HepG2 (cell line): ENCODE measurements around the gene ATAD2B. TPM values are rescaled to one million over a fixed set of nuclear protein-coding genes. Genes with fewer than 3 reads are reported as not detected.

Experiments
- ATAC-seq: fragments of 200-7000 bp; cut with Tn5 transposase; 3 replicates; pipeline ENCODE4 v1.9.1; 2020; ENCODE audit warnings: mild to moderate bottlenecking, moderate library complexity
- BruUV-seq: library from RNA; stranded (reverse); fragments of 400-500 nt; replicated peaks from 2 replicates; lab custom pipeline; 2021; lab: Mats Ljungman, UMichigan
- CTCF ChIA-PET: fragments of 300-600 bp; formaldehyde crosslinking; extraction: SDS; loops from one replicate; lab custom pipeline; 2021; ENCODE audit warnings: low total read pairs, inconsistent platforms, low intra/inter-chr PET ratio; lab: Yijun Ruan, JAX
- POLR2A ChIA-PET: fragments of 350-600 bp; sonication (Branson Sonifier 250); formaldehyde crosslinking; loops from one replicate; lab custom pipeline; 2020; ENCODE audit warnings: antibody characterized with exemption, inconsistent platforms; lab: Yijun Ruan, JAX
- DNase-seq: peaks from one replicate; pipeline ENCODE4 v3.0.0-alpha.2; 2015; ENCODE audit warnings: low spot score
- FAIRE-seq: peaks from 3 replicates; lab custom pipeline; 2011; peaks lifted over from hg19 to GRCh38; lab: Jason Lieb, UNC
- H2AFZ ChIP-seq: one replicate; pipeline ENCODE4 v1.6.1; 2011; ENCODE audit warnings: low read length, inconsistent platforms
- H3K27ac ChIP-seq: fragments of 300-600 bp; 3 replicates; pipeline ENCODE4 v1.8.0; 2011; ENCODE audit warnings: mixed run types, mild to moderate bottlenecking, mixed read lengths, low read length, inconsistent platforms; ENCODE audit not compliant: insufficient read depth; ENCODE audit errors: extremely low read length
- H3K27me3 ChIP-seq, 2 experiments: fragments of 200-600 bp in 1 of 2; 2 replicates in 1 of 2; 3 replicates in 1 of 2; pipeline versions ENCODE4 v1.6.0 to v1.8.0; 2011; ENCODE audit warnings: low read length in 2 of 2, mild to moderate bottlenecking in 2 of 2, moderate library complexity in 2 of 2, inconsistent platforms in 1 of 2; ENCODE audit not compliant: insufficient read depth in 2 of 2, control insufficient read depth in 1 of 2
- H3K36me3 ChIP-seq, 2 experiments: fragments of 200-600 bp in 1 of 2; replicated peaks in 1 of 2; 2 replicates in 1 of 2; 3 replicates in 1 of 2; pipeline versions ENCODE4 v1.5.1 to v1.8.0; 2011; ENCODE audit warnings: low read length in 2 of 2, inconsistent platforms in 1 of 2; ENCODE audit not compliant: insufficient read depth in 2 of 2, control insufficient read depth in 1 of 2
- H3K4me1 ChIP-seq: 2 replicates; pipeline ENCODE4 v1.5.1; 2012; ENCODE audit warnings: low read length, inconsistent platforms; ENCODE audit not compliant: insufficient read depth
- H3K4me2 ChIP-seq: 2 replicates; pipeline ENCODE4 v1.6.0; 2011; ENCODE audit warnings: low read depth, low read length, inconsistent platforms
- H3K4me3 ChIP-seq, 3 experiments: fragments of 200-600 bp in 1 of 3; sonication (generic), shearing (Covaris generic) in 1 of 3; replicated peaks in 1 of 3; 2 replicates each; pipeline ENCODE4 v1.5.1; 2011 to 2016; ENCODE audit warnings: low read length in 3 of 3, inconsistent platforms in 2 of 3, low read depth in 2 of 3, mild to moderate bottlenecking in 2 of 3, control low read depth in 1 of 3, mixed read lengths in 1 of 3; ENCODE audit not compliant: insufficient read depth in 1 of 3
- H3K79me2 ChIP-seq: one replicate; pipeline ENCODE4 v1.6.1; 2011; ENCODE audit warnings: low read length, inconsistent platforms; ENCODE audit not compliant: insufficient read depth
- H3K9ac ChIP-seq: 2 replicates; pipeline ENCODE4 v1.6.0; 2011; ENCODE audit warnings: mild to moderate bottlenecking, low read depth, low read length, inconsistent platforms; ENCODE audit not compliant: insufficient read depth
- H3K9me3 ChIP-seq: 2 replicates; pipeline ENCODE4 v1.5.1; 2012; ENCODE audit warnings: mild to moderate bottlenecking, low read length
- H4K20me1 ChIP-seq: 2 replicates; pipeline ENCODE4 v1.6.0; 2011; ENCODE audit warnings: inconsistent platforms, mild to moderate bottlenecking, low read length, moderate library complexity; ENCODE audit not compliant: insufficient read depth
- ATF7 ChIP-seq, 2 experiments: fragments of 450-650 bp in 1 of 2; sonication (generic) in 1 of 2; formaldehyde crosslinking in 1 of 2; IDR thresholded peaks; 2 replicates each; pipeline versions ENCODE4 v1.4.0 to v1.6.1; 2016 to 2020; ENCODE audit warnings: antibody characterized with exemption in 1 of 2, mild to moderate bottlenecking in 1 of 2, missing genetic modification reagents in 1 of 2
- CBX5 ChIP-seq: sonication (generic); formaldehyde crosslinking; IDR thresholded peaks from 2 replicates; pipeline ENCODE4 v1.4.0; 2020; ENCODE audit warnings: missing genetic modification reagents, borderline replicate concordance
- CEBPB ChIP-seq: IDR thresholded peaks from 2 replicates; pipeline ENCODE4 v1.6.1; 2011; ENCODE audit warnings: low read depth, low read length, improper control_type of control experiment, borderline replicate concordance
- CREM ChIP-seq, 2 experiments: sonication (generic) in 1 of 2; formaldehyde crosslinking in 1 of 2; IDR thresholded peaks; 2 replicates each; pipeline versions ENCODE4 v1.4.0 to v1.6.1; 2016 to 2020; ENCODE audit warnings: antibody characterized with exemption in 1 of 2, mild to moderate bottlenecking in 1 of 2, missing genetic modification reagents in 1 of 2
- ELF3 ChIP-seq: IDR thresholded peaks from 2 replicates; pipeline ENCODE4 v1.6.1; 2016; ENCODE audit warnings: missing genetic modification reagents, missing compliant biosample characterization
- ETV6 ChIP-seq: sonication (generic); formaldehyde crosslinking; conservative IDR thresholded peaks from 2 replicates; pipeline ENCODE4 v1.4.0; 2020; ENCODE audit warnings: missing genetic modification reagents
- HMGXB4 ChIP-seq, 2 experiments: sonication (generic) in 1 of 2; formaldehyde crosslinking in 1 of 2; IDR thresholded peaks; 2 replicates each; pipeline versions ENCODE4 v1.4.0 to v1.6.1; 2018 to 2020; ENCODE audit warnings: missing genetic modification reagents in 2 of 2, borderline replicate concordance in 1 of 2, low read depth in 1 of 2, mild to moderate bottlenecking in 1 of 2, missing biosample characterization in 1 of 2
- HNF4A ChIP-seq: sonication (generic); formaldehyde crosslinking; IDR thresholded peaks from 2 replicates; pipeline ENCODE4 v1.4.0; 2020; ENCODE audit warnings: missing genetic modification reagents
- MTA3 ChIP-seq: sonication (generic); formaldehyde crosslinking; IDR thresholded peaks from 2 replicates; pipeline ENCODE4 v1.4.0; 2020; ENCODE audit warnings: missing genetic modification reagents
- NR1H2 ChIP-seq: sonication (generic); formaldehyde crosslinking; IDR thresholded peaks from 2 replicates; pipeline ENCODE4 v1.8.1; 2022; ENCODE audit warnings: low read depth, missing genetic modification reagents, borderline replicate concordance
- RFX5 ChIP-seq: IDR thresholded peaks from 2 replicates; pipeline ENCODE4 v1.6.1; 2011; ENCODE audit warnings: low read depth, low read length, improper control_type of control experiment
- RFXANK ChIP-seq: IDR thresholded peaks from 2 replicates; pipeline ENCODE4 v1.6.1; 2016
- RFXAP ChIP-seq: sonication (generic); formaldehyde crosslinking; IDR thresholded peaks from 2 replicates; pipeline ENCODE4 v1.4.0; 2020; ENCODE audit warnings: missing genetic modification reagents, borderline replicate concordance
- SIX1 ChIP-seq: sonication (generic); formaldehyde crosslinking; IDR thresholded peaks from 2 replicates; pipeline ENCODE4 v1.4.0; 2020; ENCODE audit warnings: missing genetic modification reagents, borderline replicate concordance
- SNAPC2 ChIP-seq: sonication (generic); formaldehyde crosslinking; IDR thresholded peaks from 2 replicates; pipeline ENCODE4 v1.8.1; 2022; ENCODE audit warnings: mild to moderate bottlenecking, missing genetic modification reagents
- SOX5 ChIP-seq: IDR thresholded peaks from 2 replicates; pipeline ENCODE4 v1.6.1; 2016; ENCODE audit warnings: borderline replicate concordance
- SRY ChIP-seq: sonication (generic); formaldehyde crosslinking; IDR thresholded peaks from 2 replicates; pipeline ENCODE4 v1.8.0; 2022; ENCODE audit warnings: mild to moderate bottlenecking, missing genetic modification reagents
- TBX3 ChIP-seq: fragments of 450-650 bp; IDR thresholded peaks from 2 replicates; pipeline ENCODE4 v1.6.1; 2017; ENCODE audit warnings: antibody characterized with exemption, mild to moderate bottlenecking, inconsistent platforms, borderline replicate concordance
- ZBTB38 ChIP-seq: sonication (generic); formaldehyde crosslinking; IDR thresholded peaks from 2 replicates; pipeline ENCODE4 v1.5.1; 2020; ENCODE audit warnings: mild to moderate bottlenecking, missing genetic modification reagents
- ZBTB43 ChIP-seq: sonication (generic); formaldehyde crosslinking; conservative IDR thresholded peaks from 2 replicates; pipeline ENCODE4 v1.4.0; 2020; ENCODE audit warnings: missing genetic modification reagents
- ZNF143 ChIP-seq: sonication (generic); formaldehyde crosslinking; IDR thresholded peaks from 2 replicates; pipeline ENCODE4 v1.4.0; 2020; ENCODE audit warnings: missing genetic modification reagents
- ZNF230 ChIP-seq: sonication (generic); formaldehyde crosslinking; IDR thresholded peaks from 2 replicates; pipeline ENCODE4 v1.4.0; 2020; ENCODE audit warnings: mild to moderate bottlenecking, missing genetic modification reagents
- ZNF30 ChIP-seq: sonication (generic); formaldehyde crosslinking; IDR thresholded peaks from 2 replicates; pipeline ENCODE4 v1.5.0; 2020; ENCODE audit warnings: mild to moderate bottlenecking, missing genetic modification reagents
- ZNF326 ChIP-seq: sonication (generic); formaldehyde crosslinking; IDR thresholded peaks from 2 replicates; pipeline ENCODE4 v1.4.0; 2020; ENCODE audit warnings: missing genetic modification reagents, borderline replicate concordance
- ZNF672 ChIP-seq: sonication (generic); formaldehyde crosslinking; IDR thresholded peaks from 2 replicates; pipeline ENCODE4 v1.8.1; 2022; ENCODE audit warnings: missing genetic modification reagents
- in situ Hi-C: cut with HindIII; loops from 2 replicates; pipeline ENCODE4 v1.10.0; 2017; ENCODE audit warnings: low pct_unique_long_range_greater_than_20kb; ENCODE audit not compliant: extremely low pct_ligation_motif_present
- intact Hi-C: fragments of 100-400 bp; cut with micrococcal nuclease; formaldehyde crosslinking; loops from one replicate; pipeline ENCODE4 v1.10.0; 2022; ENCODE audit not compliant: unreplicated experiment
- polyA plus RNA-seq, 8 experiments: library from polyadenylated mRNA; depleted of rRNA in 3 of 8; stranded (reverse) in 7 of 8; unstranded in 1 of 8; fragments of >200 nt; fragmentation: Illumina TruSeq in 4 of 8; extraction: Trizol in 4 of 8; gene quantifications; 2 replicates each; pipeline versions ENCODE4 v1.2.1 to v1.2.3, GENCODE V29; 2011 to 2016; ENCODE audit warnings: low read depth in 4 of 8, missing spikeins in 1 of 8, mixed read lengths in 1 of 8; ENCODE audit not compliant: insufficient read depth in 1 of 8
- total RNA-seq, 5 experiments: library from RNA; depleted of rRNA; stranded (reverse); fragments of >200 nt; fragmentation: Illumina TruSeq; extraction: Trizol; gene quantifications; 2 replicates each; pipeline ENCODE4 v1.2.3, GENCODE V29; 2016; ENCODE audit warnings: low read depth in 1 of 5

The ATAD2B gene
- total and polyA plus RNA-seq, 2 of the 13 experiments (the other 11 are each of a cell fraction or from before 2014, with no cell fraction given): 5.3 to 22.2 TPM

- no peak for TF ChIP-seq ZBTB43 (CRISPR knock-in tag)
- TF ChIP-seq NR1H2: no peak
- no peak for TF ChIP-seq HMGXB4 (CRISPR knock-in tag; IDR thresholded peaks at IDR 0.05; ENCODE audit: borderline replicate concordance in 1 of 2, low read depth in 1 of 2)
- no peak for TF ChIP-seq CBX5
- TF ChIP-seq SNAPC2 (CRISPR knock-in tag): no peak
- TF ChIP-seq SIX1 (CRISPR knock-in tag): no peak
- no peak for TF ChIP-seq ELF3
- no peak for TF ChIP-seq ZNF30 (CRISPR knock-in tag)
Measured at GRCh38 chr2:23788100-23788499, 138.8 kb downstream of the ATAD2B start (continued).

- CTCF ChIA-PET: no interaction called here
- TF ChIP-seq CEBPB (peak; percentile 82; the same call in 1 of the 2 replicates), ETV6 (no peak), ATF7 (IDR thresholded peaks at IDR 0.05) (peak; percentile 61; the same call in 1 of the 2 replicates), ATF7 (CRISPR knock-in tag; IDR thresholded peaks at IDR 0.05) (no peak), ZNF672 (CRISPR knock-in tag) (no peak), TBX3 (no peak), SOX5 (CRISPR knock-in tag) (no peak), RFXAP (peak; percentile 98; the same call in 1 of the 2 replicates), ZNF230 (CRISPR knock-in tag) (no peak), RFXANK (CRISPR knock-in tag) (peak; percentile 99), ZNF143 (no peak), ZBTB38 (CRISPR knock-in tag) (no peak), SRY (CRISPR knock-in tag) (no peak), HNF4A (CRISPR knock-in tag) (peak; percentile 62), ZNF326 (CRISPR knock-in tag) (no peak), CREM (IDR thresholded peaks at IDR 0.05) (peak; percentile 36; the same call in 1 of the 2 replicates), CREM (CRISPR knock-in tag; IDR thresholded peaks at IDR 0.05) (no peak), MTA3 (CRISPR knock-in tag) (no peak), RFX5 (peak; percentile 99)
Measured at GRCh38 chr2:23784971-23785370, 142.0 kb downstream of the ATAD2B start.

More at GRCh38 chr2:23784971-23785370, 142.0 kb downstream of the ATAD2B start:
- no peaks in the 10 kb centered on the region for H3K9me3 ChIP-seq
- FAIRE-seq: no peak
- no peaks in the 10 kb centered on the region for H3K27me3 ChIP-seq
- no peak overlapping the region for H3K4me3 ChIP-seq
- H2AFZ ChIP-seq: no peak overlapping the region
- no peak overlapping the region for H3K4me2 ChIP-seq
- peaks cover 20% of the 10 kb centered on the region for H3K4me1 ChIP-seq
- H3K27ac ChIP-seq: no peak overlapping the region
- peak; percentile 55 for ATAC-seq
- intact Hi-C loops: no loop called here
- POLR2A ChIA-PET: no interaction called here
- peak; percentile 29 for DNase-seq
- in situ Hi-C loops: no loop called here
- H3K79me2 ChIP-seq: no peaks in the 10 kb centered on the region
- H3K9ac ChIP-seq: no peak overlapping the region
- BruUV-seq: TSS peak; percentile 7
- peaks cover 4 to 6% of the 10 kb centered on the region in 2 experiments; a peak in 4 of 5 replicates for H3K36me3 ChIP-seq
- no peaks in the 10 kb centered on the region for H4K20me1 ChIP-seq
